Breast epithelium (tissue), 3 donors: ENCODE measurements around the gene DPH5.

Experiments
- POLR2A ChIP-seq: fragments of 450-650 bp; IDR thresholded peaks from one replicate; pipeline ENCODE4 v1.6.1; 2016; ENCODE audit warnings: antibody characterized with exemption, mild to moderate bottlenecking, moderate library complexity
- POLR2AphosphoS5 ChIP-seq, 3 donors: sonication (generic); formaldehyde crosslinking; IDR thresholded peaks; one replicate each; pipeline ENCODE4 v1.6.1; 2017; ENCODE audit warnings: antibody characterized with exemption in 3 of 3

DNA sequence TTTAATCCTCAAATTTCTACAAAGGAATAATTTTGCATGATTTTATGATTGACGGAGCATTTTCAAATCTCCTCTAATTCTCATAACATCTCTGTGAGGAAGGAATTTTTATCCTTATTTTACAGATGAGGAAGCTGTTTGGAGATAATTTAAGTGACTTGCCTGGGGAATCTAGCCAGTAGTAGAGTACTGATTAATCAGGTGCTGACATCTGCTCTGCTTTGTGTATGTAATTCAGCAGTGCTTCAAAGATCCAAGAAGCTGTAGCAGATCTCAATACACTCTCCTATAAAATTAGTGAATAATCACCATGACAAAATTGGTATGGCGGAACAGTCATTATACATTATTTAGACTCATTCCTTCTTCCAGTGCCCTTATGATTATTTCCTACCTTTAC lies 46.0 kb downstream of the DPH5 start:
- TF ChIP-seq POLR2AphosphoS5 (IDR thresholded peaks at IDR 0.05) (no peak), POLR2A (no peak)
